ENCODE data around the gene ZSWIM6.

ZSWIM6 gene

DNA sequence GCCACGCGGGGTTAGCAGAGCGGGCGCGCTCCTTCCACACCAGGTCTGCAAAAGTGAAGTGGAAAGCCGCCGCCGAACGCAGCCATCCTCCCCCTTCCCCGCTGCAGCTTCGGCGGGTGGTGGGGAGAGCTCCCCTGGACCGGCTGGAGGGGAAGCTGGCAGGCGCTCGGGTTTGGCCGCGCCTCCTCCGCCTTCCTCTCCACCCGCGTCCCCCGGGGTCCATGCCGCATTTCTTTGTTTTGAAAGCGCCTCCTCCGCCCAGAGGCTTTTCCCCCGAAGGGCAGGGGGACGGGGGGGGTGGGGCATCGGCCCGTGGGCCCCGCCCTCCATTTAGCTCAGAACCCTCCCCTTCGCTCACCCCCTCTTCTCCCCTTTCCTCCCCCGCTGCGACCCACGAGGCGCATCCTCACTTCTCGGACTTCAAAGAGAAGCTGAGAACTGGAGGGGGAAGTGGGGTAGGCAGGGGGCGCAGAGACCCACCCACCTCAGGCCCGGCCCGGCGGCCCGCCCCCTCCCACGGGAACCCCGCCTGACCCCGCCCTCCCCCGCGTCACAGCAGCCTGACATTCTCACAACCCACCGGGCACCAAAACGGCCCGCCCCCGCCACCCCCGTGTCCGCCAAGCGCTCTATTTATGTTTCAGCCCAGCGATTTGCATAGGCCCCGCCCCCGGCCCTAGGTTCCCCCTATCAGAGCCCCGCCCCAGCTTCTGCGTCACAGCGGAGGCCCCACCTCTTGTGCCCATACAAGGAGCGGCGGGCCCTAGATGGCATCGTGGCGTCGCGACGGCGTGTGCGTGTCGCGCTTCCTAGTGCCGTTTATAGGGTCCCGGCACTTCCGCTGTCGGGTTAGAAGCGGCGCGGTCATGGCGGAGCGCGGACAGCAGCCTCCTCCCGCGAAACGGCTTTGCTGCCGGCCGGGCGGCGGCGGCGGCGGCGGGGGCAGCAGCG, at the start of gene ZSWIM6:
Gene ZSWIM6 (plus strand): TSS at position 852 of the 951 bp plus-strand sequence. CDS start 15 bp downstream, at position 867.
- DNase-seq (ENCODE audit: low spot score), result peak; percentile 99

- DNase-seq (ENCODE audit: low spot score), result no peak
These were observed 48.6 kb upstream of the ZSWIM6 start for GRCh38 chr5:61283471-61283870.

DNA sequence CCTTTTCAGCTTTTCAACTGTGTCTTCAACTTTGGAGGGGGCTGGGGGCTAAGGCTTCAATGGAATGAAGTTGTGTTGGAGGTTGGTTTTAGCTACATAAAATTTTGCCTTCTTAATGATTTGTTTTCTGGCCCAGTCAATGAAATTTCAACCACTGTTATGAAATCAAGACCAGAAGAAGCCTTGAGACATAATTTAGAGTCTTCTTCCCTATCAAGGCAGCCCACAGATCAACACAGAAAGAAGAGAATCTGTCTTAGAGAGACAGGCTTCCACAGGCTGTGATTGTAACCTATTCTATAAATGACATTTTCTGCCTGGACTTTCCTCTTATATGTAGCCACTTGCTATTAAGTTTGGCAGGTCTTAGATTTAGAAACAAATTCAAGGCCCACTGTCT, 46.5 kb upstream of the ZSWIM6 start:
- no peak for DNase-seq (ENCODE audit: low spot score)

DNA sequence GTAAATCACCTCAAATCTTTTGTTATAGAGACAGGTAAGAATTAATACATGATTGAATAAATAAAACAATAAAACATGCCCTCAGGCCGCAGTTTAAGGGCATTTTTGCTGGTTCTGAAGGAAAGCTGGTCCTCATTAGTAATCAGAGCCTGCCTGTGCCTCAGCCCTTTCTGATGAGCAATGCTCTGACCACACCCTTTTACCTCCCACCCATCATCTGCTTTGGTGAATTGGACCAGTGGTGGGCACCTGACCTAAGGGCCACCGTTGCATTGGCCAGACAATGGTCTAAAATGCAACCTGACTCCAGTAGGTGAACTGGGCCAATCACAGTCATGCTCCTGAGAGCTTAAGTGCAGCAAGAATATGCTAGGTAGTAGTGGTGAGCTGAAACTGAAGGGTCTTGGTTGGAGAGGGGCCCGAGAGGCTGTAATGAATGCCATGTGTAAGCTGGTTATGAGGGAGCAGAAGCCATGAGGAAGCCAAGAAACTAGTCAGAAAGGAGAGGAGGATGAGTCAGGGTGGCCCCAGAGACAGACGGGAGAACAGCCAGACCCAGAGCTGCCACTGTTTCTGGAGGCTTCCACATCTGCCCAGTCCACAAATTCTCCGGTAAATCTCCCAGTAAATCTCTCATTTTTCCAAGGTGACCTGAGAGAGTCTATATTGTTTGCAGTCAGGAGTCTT, 45.5 kb upstream of the ZSWIM6 start:
- DNase-seq (ENCODE audit: low spot score), result no peak

- DNase-seq (ENCODE audit: low spot score), result no peak
These were observed 44.6 kb upstream of the ZSWIM6 start for GRCh38 chr5:61287474-61287873.

GRCh38 chr5:61289241-61289640, 42.8 kb upstream of the ZSWIM6 start:
- DNase-seq (ENCODE audit: low spot score), result no peak

- DNase-seq (ENCODE audit: low spot score), result peak; percentile 62
These were observed 42.3 kb upstream of the ZSWIM6 start for GRCh38 chr5:61289669-61290306.

DNA sequence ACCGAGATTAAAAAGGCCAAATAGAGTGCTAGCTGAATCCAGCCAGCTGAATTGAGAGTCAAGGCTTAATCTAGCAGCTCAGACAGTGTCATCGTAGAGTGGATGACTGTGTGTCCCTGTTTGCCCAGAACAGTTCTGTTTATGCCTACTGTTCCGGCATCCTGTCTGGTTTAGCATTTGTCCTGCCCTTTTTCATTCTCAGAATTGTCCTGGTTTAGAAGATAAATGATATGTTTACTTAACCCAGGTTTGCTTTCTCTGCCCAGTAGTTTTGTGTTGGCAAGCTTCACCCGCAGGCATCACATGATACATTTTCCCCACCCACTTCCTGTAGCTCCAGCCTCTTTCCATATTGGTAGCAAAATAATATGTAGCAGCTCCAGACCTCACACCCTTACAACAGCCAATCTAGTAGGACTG, 41.3 kb upstream of the ZSWIM6 start:
- DNase-seq (ENCODE audit: low spot score), result peak; percentile 55

DNA sequence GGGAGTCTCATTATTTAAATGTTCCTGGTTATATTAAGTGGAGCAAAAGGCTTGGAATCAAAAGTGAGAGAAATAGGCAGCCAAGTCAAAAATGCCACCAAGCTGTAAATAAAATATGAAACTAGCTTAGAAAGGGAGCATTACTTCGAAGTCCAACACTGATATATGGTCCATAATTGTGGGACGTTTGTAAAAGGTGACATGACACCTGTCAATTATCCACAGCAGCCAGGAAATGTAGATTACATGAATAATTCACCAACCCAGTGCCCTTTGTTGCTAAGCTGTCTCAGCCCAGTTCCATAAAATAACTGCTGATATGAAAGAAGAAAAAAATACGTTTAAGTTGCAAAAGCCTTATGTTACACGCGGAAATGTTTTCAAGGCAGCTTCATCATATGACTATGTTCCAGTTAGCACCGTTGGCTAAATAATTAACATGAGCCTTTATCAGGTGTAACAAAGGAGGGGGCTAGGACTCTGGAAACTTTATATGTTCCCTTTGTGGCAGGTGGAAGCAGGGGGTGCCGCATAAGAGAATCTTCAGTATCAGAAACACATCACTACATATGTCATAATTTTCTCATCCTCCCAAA, 39.9 kb upstream of the ZSWIM6 start:
- no peak for DNase-seq (ENCODE audit: low spot score)

DNA sequence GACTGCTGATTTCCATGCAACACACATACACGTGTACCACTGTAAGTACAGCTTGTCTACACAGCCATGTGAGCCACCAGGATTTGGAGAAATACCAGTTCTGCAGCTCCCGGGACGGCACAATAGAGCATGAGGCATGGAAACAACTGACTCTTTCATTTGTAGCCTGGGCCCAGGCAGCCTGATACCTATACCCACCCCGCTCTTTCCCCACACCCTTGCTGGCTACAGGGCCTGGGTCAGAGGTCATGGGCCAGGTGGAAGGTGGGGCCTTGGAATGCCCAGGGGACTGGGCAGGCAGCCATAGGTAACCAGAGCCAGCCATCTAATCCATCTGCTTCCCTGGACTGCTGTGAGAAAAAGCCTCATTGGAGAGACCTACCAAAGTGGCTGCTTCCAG, 39.0 kb upstream of the ZSWIM6 start:
- no peak for DNase-seq (ENCODE audit: low spot score)

- DNase-seq (ENCODE audit: low spot score), result no peak
These were observed 38.2 kb upstream of the ZSWIM6 start for GRCh38 chr5:61293873-61294272.

DNA sequence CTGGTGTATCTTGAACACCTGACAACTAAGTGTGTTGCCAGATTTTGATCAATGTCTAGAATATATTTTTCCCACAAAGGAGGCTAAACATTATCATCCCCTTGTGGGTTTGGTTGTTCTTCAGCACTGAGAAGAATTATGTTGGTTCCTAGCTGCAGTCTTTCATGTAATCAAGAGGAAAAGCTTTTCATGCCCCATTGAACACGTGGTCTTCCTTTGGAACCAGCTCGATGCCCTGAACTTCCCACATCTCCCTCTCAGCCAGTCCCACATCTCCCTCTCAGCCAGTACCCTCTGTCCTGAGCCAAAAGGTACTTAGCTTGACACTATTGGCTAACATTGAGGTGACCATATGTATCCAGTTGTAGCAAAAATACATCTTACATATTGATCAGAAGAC, 36.7 kb upstream of the ZSWIM6 start:
- DNase-seq (ENCODE audit: low spot score), result no peak

DNA sequence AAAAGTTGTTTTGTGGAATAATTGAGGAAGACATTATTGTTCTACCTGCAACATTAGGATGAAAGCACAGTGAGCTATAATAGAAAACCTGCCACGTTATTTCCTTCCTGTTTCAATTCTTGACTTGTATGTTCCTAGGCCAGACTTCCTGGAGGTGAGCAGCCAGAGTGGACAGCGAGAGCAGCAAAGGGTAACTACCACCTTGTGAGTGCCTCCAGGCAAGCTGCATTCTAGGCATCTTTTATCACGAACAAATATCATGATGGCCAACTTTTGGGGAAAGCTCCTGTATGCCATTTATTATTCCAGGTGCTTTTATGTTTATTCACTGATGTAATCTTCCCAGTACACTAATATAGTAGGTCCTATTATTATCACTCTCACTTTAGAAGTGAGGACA, 34.0 kb upstream of the ZSWIM6 start:
- DNase-seq (ENCODE audit: low spot score), result no peak

DNA sequence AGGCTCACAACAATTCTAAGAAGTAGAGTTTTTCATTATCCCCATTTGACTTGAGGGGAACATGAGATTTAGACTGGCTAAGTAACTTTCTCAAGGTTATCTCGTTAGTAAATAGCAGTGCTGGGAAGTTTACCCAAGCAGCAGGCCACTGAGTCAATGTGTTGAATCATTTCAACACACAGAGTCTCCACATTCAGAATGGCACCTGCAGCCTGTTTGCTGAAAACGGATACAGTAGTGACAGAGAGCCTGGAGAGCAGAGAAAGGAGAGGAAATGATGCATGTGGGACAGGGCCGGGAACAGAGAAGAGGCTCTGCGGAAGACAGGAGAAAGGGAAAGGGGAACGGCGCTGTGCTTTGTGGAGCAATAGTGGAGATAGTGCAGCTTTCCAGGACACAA, 33.5 kb upstream of the ZSWIM6 start:
- no peak for DNase-seq (ENCODE audit: low spot score)

DNA sequence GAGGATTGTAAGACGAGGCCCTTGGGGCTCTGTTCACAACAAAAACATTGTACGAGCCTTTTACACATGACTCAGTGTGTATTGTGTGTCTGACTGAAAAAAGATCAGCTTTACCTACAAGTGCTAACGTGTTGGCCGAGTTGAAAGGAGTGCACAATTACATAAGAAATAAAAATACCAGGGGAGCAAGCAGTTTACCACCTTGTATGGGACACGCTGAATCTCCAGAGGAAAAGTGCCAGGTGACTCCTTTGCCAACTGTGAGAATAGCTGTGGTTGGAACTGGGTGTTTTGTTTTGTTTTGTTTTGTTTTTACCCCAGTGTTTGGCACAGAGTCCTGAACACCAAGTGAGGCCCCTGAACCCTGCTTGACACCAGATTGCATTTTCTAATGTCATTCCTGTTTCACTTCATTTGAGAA, 32.8 kb upstream of the ZSWIM6 start:
- no peak for DNase-seq (ENCODE audit: low spot score)

DNA sequence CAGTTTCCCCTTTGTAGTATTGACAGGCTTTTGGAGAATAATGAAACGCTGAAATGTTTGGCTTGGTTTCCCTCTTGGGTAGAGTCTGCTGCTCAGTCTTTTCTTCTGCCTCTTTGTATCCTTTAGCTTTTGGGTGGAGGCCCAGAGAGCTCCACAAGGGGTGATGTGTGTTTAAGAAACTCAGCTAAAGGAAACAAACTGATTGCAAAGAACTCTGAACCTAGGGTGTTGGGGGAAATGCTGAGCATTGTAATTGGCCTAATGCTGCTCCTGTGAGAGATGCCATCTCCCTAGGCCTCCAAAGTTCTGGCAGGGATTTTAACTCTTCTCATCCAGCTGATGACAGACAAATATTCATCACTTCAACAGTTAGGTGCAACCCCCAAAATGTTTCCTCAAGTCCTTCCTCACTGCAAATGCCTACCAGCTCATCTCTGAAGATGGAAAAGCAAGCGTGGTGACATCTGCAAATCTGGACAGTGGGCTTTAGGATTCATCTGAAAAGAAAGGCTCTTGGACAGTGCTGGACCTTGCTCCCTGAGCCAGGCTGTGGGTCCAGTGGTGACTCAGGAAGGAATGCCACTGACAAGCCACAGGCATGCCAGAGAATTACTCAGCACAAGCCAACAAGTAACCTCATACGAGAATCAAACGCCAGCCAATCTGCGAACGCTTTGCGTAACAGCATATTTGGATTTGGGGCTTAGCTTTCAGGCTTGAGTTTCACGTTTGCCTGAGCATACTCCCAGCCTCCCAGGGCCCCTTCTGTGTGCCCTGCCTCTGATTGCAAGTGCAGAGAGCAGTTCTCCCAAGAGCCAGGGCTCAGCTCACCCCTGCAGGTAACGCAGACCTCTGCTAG, 30.5 kb upstream of the ZSWIM6 start:
- DNase-seq (ENCODE audit: low spot score), result peak; percentile 98

DNA sequence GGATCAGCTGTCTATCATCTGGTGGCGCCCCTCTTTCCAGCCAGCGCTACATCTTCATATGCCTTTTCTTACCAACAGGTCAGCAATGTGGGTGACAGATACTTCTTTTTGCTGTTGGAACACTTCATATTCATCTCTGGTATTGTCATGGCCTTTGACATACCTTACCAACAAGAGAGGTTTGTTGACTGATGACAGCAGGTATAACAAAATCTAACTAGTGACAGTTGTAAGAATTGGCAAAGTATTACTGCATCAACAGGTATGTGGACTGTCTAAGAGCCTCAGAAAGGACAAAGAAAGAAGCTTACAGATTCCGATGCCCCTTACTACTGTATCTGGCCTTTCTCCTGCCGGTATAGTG, 29.9 kb upstream of the ZSWIM6 start:
- no peak for DNase-seq (ENCODE audit: low spot score)

GRCh38 chr5:61303346-61303745, 28.7 kb upstream of the ZSWIM6 start:
- no peak for DNase-seq (ENCODE audit: low spot score)

GRCh38 chr5:61304590-61305381, 27.3 kb upstream of the ZSWIM6 start:
- DNase-seq (ENCODE audit: low spot score), result peak; percentile 72

DNA sequence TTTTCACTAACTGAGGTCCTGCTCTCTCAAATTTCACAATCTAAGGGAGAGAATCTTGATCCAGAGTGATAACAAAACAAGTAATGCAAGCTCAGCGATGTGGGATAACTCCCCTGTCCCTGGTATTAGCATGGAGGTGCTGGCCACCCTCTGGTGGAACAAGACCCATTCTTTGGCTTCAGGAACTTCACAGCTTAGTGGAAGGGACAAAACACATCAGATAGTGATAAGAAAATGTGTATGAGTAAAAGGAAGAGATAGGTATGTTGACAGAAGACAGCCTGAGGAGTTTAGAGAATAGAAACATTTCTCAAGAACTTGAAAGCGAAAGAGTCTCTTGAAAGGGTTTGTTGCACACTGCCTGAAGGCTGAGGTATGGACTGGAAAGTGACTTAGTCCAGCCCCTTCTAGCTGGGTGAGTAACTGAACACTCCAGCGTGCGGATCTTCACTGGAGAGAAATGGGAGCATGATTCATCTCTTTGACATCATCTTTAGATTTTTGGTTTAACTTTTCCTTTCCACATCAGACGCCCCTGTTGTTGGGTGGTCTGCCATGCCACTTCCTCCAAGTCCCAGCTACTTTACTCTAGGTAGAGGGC, 25.4 kb upstream of the ZSWIM6 start:
- peak; percentile 72 for DNase-seq (ENCODE audit: low spot score)

Measured in kidney tubule cell (primary cell).